ENCODE data around the gene TIA1.
"Not testable (repeated sequence)": the region's sequence is repeated elsewhere in the genome, so short reads cannot be mapped to it uniquely, and the experiment has no call there.

TIA1 gene

GRCh38 chr2:70250434-70250833 lies 2.0 kb upstream of the TIA1 start:
- Histone ChIP-seq H3K36me3 (ENCODE audit: control insufficient read depth, insufficient read depth, low read length) (no peaks in the 10 kb centered on the region), H3K4me1 (ENCODE audit: control insufficient read depth, insufficient read depth, low read length) (peaks cover 5% of the 10 kb centered on the region), H3K27me3 (ENCODE audit: control insufficient read depth, insufficient read depth, low read length) (no peaks in the 10 kb centered on the region), H3K27ac (ENCODE audit: low read depth, low read length) (no peak overlapping the region), H3K9ac (ENCODE audit: low read length) (no peak overlapping the region), H3K4me3 (ENCODE audit: low read length) (no peak overlapping the region)

DNA sequence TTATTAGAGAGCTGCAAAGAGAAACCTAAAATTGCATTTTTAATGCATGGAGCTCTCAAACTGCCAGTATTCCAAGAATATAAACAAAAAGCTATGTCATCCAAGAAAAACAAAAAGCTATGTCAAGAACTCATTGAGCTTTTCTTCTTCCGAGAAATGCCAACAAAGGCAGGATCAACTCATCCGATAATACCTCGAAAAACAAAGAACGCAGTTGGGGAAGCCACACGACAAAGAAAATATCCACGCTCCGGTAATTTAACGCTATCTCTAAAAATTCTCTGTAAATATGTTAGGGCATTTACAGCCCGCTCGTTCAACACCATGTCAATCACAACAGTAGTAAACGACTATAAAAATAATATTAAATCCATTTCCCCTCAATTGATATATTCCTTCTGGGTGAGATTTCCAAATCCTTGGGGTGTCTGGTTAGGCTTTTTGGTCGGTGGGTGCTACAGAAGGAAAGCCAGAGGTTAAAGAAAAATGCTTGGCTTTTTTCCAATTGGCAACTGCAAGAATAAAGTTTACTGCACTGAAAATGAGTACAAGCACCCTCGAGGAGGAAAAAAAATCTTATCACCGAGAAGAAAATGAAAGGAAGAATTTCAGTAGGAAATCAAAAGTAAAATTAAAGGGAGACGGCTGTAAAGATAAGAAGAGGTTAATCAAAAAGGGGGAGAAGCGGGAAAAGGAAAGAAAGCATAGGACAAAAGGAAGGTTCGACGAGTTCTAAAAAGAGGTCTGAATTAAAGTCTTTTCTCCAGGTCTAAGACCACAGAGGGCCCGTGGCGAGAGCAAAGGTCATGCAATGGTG lies 856 bp downstream of the TIA1 start:
- Histone ChIP-seq H3K4me3 (ENCODE audit: low read length) (peak overlapping the region; percentile 100), H3K27me3 (ENCODE audit: control insufficient read depth, insufficient read depth, low read length) (no peaks in the 10 kb centered on the region), H3K9ac (ENCODE audit: low read length) (peak overlapping the region; percentile 100), H3K27ac (ENCODE audit: low read depth, low read length) (peak overlapping the region; percentile 98), H3K4me1 (ENCODE audit: control insufficient read depth, insufficient read depth, low read length) (peaks cover 5% of the 10 kb centered on the region), H3K36me3 (ENCODE audit: control insufficient read depth, insufficient read depth, low read length) (no peaks in the 10 kb centered on the region)

DNA sequence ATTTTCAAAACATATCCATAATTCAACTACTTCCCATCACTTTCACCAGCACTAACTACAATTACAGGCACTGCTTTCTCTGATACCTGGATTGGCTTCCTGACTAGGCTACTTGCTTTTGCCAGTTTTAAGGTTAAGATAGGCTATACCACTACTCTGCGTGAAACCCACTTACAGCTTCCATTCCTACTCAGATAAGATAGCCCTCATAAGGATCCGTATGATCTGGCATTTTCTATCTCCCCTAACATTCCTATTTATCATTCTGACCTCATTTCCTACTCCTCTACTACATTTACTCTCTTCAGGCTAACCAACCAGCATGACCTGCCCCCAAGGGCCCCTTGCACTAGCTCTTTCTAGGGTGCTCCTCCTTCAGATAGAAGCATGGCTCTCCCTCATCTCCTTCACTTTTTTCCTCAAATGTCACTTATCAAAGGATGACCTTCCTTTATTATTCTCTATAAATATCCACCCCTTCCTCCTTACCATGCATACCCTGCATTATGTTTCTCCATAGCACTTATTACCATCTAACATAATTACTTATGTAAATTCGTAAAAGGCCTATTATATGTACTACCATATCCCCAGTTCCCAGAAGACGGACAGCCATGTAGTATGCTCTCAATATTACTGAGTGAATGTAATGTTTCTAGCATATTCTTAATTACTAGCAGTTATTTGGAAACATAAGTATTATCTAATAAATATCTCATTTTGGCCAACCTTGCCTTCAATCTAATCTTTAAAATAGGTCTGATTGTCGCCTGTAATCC lies 4.4 kb downstream of the TIA1 start:
- Histone ChIP-seq H3K27ac (ENCODE audit: low read depth, low read length) (no peak overlapping the region), H3K4me1 (ENCODE audit: control insufficient read depth, insufficient read depth, low read length) (peaks cover 5% of the 10 kb centered on the region), H3K36me3 (ENCODE audit: control insufficient read depth, insufficient read depth, low read length) (no peaks in the 10 kb centered on the region), H3K27me3 (ENCODE audit: control insufficient read depth, insufficient read depth, low read length) (no peaks in the 10 kb centered on the region), H3K9ac (ENCODE audit: low read length) (no peak overlapping the region), H3K4me3 (ENCODE audit: low read length) (no peak overlapping the region)

DNA sequence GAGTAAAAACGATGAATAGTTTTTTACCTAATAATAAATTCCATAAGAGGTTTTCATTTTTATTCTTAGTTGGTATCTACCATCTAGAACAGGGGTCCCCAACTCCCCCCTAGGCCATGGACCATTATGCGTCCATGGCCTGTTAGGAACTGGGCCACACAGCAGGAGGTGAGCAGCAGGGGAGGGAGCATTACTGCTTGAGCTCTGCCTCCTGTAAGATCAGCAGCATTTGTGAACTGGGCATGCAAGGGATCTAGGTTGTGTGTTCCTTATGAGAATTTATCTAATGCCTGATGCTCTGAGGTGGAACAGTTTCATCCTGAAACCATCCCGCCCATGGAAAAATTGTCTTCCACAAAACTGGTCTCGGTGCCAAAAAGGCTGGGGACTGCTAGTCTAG lies 5.9 kb downstream of the TIA1 start:
- no peak overlapping the region for H3K4me3 ChIP-seq (ENCODE audit: low read length)
- no peak overlapping the region for H3K9ac ChIP-seq (ENCODE audit: low read length)
- H3K4me1 ChIP-seq (ENCODE audit: control insufficient read depth, insufficient read depth, low read length), result peaks cover 3% of the 10 kb centered on the region
- H3K27ac ChIP-seq (ENCODE audit: low read depth, low read length), result no peak overlapping the region
- no peaks in the 10 kb centered on the region for H3K36me3 ChIP-seq (ENCODE audit: control insufficient read depth, insufficient read depth, low read length)
- no peaks in the 10 kb centered on the region for H3K27me3 ChIP-seq (ENCODE audit: control insufficient read depth, insufficient read depth, low read length)

- no peak overlapping the region for H3K27ac ChIP-seq (ENCODE audit: low read depth, low read length)
- no peaks in the 10 kb centered on the region for H3K36me3 ChIP-seq (ENCODE audit: control insufficient read depth, insufficient read depth, low read length)
- H3K4me1 ChIP-seq (ENCODE audit: control insufficient read depth, insufficient read depth, low read length), result peaks cover under 1% of the 10 kb centered on the region
- H3K4me3 ChIP-seq (ENCODE audit: low read length), result no peak overlapping the region
- no peak overlapping the region for H3K9ac ChIP-seq (ENCODE audit: low read length)
- no peaks in the 10 kb centered on the region for H3K27me3 ChIP-seq (ENCODE audit: control insufficient read depth, insufficient read depth, low read length)
Observed at GRCh38 chr2:70241340-70241739, 7.1 kb downstream of the TIA1 start.

GRCh38 chr2:70240599-70240998 lies 7.8 kb downstream of the TIA1 start:
- Histone ChIP-seq H3K4me3 (ENCODE audit: low read length) (no peak overlapping the region), H3K27me3 (ENCODE audit: control insufficient read depth, insufficient read depth, low read length) (no peaks in the 10 kb centered on the region), H3K4me1 (ENCODE audit: control insufficient read depth, insufficient read depth, low read length) (no peaks in the 10 kb centered on the region), H3K36me3 (ENCODE audit: control insufficient read depth, insufficient read depth, low read length) (no peaks in the 10 kb centered on the region), H3K27ac (ENCODE audit: low read depth, low read length) (no peak overlapping the region), H3K9ac (ENCODE audit: low read length) (no peak overlapping the region)

DNA sequence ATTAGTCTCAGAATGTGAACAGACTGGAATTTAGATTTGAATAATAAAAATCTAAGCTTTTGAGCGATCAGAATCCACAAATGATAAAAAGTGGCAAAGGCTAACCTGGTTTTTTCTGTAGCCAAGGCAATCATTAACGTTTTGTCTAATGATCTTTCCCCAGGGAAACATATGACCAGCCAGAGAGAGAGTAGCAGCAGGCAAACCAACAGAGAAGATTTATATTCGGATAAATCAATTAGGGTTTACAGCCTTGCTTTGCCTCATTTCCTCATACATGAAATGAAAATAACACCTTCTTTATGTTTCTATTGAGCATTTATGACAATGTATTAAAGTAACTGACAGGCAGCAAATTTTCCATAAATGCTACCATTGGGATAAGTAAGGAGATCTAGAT lies 14.5 kb downstream of the TIA1 start:
- no peaks in the 10 kb centered on the region for H3K4me1 ChIP-seq (ENCODE audit: control insufficient read depth, insufficient read depth, low read length)
- no peak overlapping the region for H3K4me3 ChIP-seq (ENCODE audit: low read length)
- H3K9ac ChIP-seq (ENCODE audit: low read length), result no peak overlapping the region
- peaks cover 8% of the 10 kb centered on the region for H3K36me3 ChIP-seq (ENCODE audit: control insufficient read depth, insufficient read depth, low read length)
- no peak overlapping the region for H3K27ac ChIP-seq (ENCODE audit: low read depth, low read length)
- no peaks in the 10 kb centered on the region for H3K27me3 ChIP-seq (ENCODE audit: control insufficient read depth, insufficient read depth, low read length)

DNA sequence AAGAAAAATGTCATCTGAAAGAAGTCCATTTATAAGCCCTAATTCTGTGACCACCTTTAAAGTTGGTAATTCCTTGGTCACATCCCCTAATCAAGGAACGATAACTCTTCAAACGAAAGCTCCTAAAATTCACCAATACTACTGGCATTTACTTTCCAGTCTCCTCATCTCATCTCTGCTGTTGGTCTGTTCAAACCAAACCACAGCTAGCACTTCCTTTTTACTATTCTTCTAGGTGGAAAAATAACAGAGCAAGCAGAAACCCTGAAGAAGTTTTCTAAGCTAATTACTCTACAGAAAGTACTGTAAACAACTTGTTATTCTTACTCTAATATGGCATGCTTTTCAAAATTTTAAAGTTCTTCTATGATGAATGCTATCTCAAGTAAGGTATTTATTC lies 21.6 kb downstream of the TIA1 start:
- H3K36me3 ChIP-seq (ENCODE audit: control insufficient read depth, insufficient read depth, low read length), result peaks cover 21% of the 10 kb centered on the region
- H3K4me3 ChIP-seq (ENCODE audit: low read length), result no peak overlapping the region
- no peak overlapping the region for H3K27ac ChIP-seq (ENCODE audit: low read depth, low read length)
- H3K4me1 ChIP-seq (ENCODE audit: control insufficient read depth, insufficient read depth, low read length), result no peaks in the 10 kb centered on the region
- no peaks in the 10 kb centered on the region for H3K27me3 ChIP-seq (ENCODE audit: control insufficient read depth, insufficient read depth, low read length)
- H3K9ac ChIP-seq (ENCODE audit: low read length), result no peak overlapping the region

- H3K9ac ChIP-seq (ENCODE audit: low read length); H3K4me1 ChIP-seq (ENCODE audit: control insufficient read depth, insufficient read depth, low read length); H3K27ac ChIP-seq (ENCODE audit: low read depth, low read length); H3K27me3 ChIP-seq (ENCODE audit: control insufficient read depth, insufficient read depth, low read length); H3K4me3 ChIP-seq (ENCODE audit: low read length): not testable (repeated sequence)
- H3K36me3 ChIP-seq (ENCODE audit: control insufficient read depth, insufficient read depth, low read length), result peaks cover 26% of the 10 kb centered on the region
Observed at GRCh38 chr2:70223305-70223704, 25.1 kb downstream of the TIA1 start.

DNA sequence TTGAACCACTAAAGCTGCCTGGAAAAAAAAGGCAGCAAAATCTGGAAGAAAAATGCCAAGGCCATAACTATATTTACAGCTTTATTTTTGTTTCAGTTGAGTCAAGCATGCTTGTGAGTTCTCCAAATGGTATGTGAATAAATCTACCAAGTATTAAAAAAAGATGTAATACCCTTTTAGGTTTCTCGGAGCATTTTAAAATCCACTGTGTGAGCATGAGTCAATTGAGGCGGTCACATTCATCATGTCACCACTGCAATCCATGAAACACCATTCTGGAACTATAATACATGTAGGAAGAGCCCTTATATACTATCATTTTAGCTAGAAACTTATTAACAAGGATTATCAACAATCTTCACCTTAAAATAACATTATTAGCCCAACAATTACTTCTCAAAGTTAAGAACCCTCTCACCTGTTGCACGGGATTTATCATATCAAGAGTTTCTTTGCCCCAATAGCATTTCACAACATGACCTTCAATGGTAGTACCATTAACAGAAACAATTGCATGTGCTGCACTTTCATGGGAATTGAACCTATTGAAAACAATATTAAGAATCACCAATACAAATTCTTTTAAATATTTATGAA lies 33.4 kb downstream of the TIA1 start:
- Histone ChIP-seq H3K4me1 (ENCODE audit: control insufficient read depth, insufficient read depth, low read length) (no peaks in the 10 kb centered on the region), H3K9ac (ENCODE audit: low read length) (no peak overlapping the region), H3K36me3 (ENCODE audit: control insufficient read depth, insufficient read depth, low read length) (peaks cover 11% of the 10 kb centered on the region), H3K27me3 (ENCODE audit: control insufficient read depth, insufficient read depth, low read length) (no peaks in the 10 kb centered on the region), H3K27ac (ENCODE audit: low read depth, low read length) (no peak overlapping the region), H3K4me3 (ENCODE audit: low read length) (no peak overlapping the region)

GRCh38 chr2:70214365-70214764 lies 34.1 kb downstream of the TIA1 start:
- no peak overlapping the region for H3K4me3 ChIP-seq (ENCODE audit: low read length)
- no peak overlapping the region for H3K27ac ChIP-seq (ENCODE audit: low read depth, low read length)
- no peaks in the 10 kb centered on the region for H3K4me1 ChIP-seq (ENCODE audit: control insufficient read depth, insufficient read depth, low read length)
- H3K36me3 ChIP-seq (ENCODE audit: control insufficient read depth, insufficient read depth, low read length), result peaks cover 9% of the 10 kb centered on the region
- H3K9ac ChIP-seq (ENCODE audit: low read length), result no peak overlapping the region
- no peaks in the 10 kb centered on the region for H3K27me3 ChIP-seq (ENCODE audit: control insufficient read depth, insufficient read depth, low read length)

GRCh38 chr2:70212298-70212932 lies 36.0 kb downstream of the TIA1 start:
- no peaks in the 10 kb centered on the region for H3K27me3 ChIP-seq (ENCODE audit: control insufficient read depth, insufficient read depth, low read length)
- no peaks in the 10 kb centered on the region for H3K4me1 ChIP-seq (ENCODE audit: control insufficient read depth, insufficient read depth, low read length)
- peaks cover 7% of the 10 kb centered on the region for H3K36me3 ChIP-seq (ENCODE audit: control insufficient read depth, insufficient read depth, low read length)
- H3K9ac ChIP-seq (ENCODE audit: low read length), result no peak overlapping the region
- no peak overlapping the region for H3K4me3 ChIP-seq (ENCODE audit: low read length)
- H3K27ac ChIP-seq (ENCODE audit: low read depth, low read length), result no peak overlapping the region

All from rectal smooth muscle tissue (tissue), 1 donor.